Gastrocnemius medialis (tissue), 4 donors: ENCODE results near the gene GULP1. TPM values are rescaled to one million over a fixed set of nuclear protein-coding genes. Genes with fewer than 3 reads are reported as not detected.

ENCODE experiments used
- ATAC-seq, 2 donors: fragments of 150-250 bp; one replicate each; pipeline ENCODE4 v1.9.1; 2016
- DNase-seq, 2 donors: peaks; one replicate each; pipeline ENCODE4 v3.0.0-alpha.2; 2019
- H3K27ac ChIP-seq, 4 donors: fragments of 200-600 bp; sonication (generic); 1 replicate in 1 of 4; 2 replicates in 3 of 4; pipeline ENCODE4 v1.5.1; 2016 to 2018; ENCODE audit warnings: mild to moderate bottlenecking in 2 of 4, moderate library complexity in 1 of 4
- H3K27me3 ChIP-seq, 3 donors: fragments of 200-600 bp; sonication (generic) in 2 of 3; 1 replicate in 1 of 3; 2 replicates in 2 of 3; pipeline versions ENCODE4 v1.5.1 to v1.6.0; 2016 to 2019; ENCODE audit warnings: mild to moderate bottlenecking in 1 of 3, moderate library complexity in 1 of 3
- H3K36me3 ChIP-seq, 2 donors: fragments of 200-600 bp; sonication (generic) in 1 of 2; one replicate each; pipeline ENCODE4 v1.5.1; 2017 to 2018
- H3K4me1 ChIP-seq, 2 donors: fragments of 200-600 bp; sonication (generic) in 1 of 2; one replicate each; pipeline ENCODE4 v1.5.1; 2016 to 2017; ENCODE audit warnings: mild to moderate bottlenecking in 2 of 2
- H3K4me3 ChIP-seq, 4 donors: fragments of 200-600 bp; sonication (generic) in 3 of 4; 1 replicate in 1 of 4; 2 replicates in 3 of 4; pipeline ENCODE4 v1.5.1; 2016 to 2019; ENCODE audit warnings: mild to moderate bottlenecking in 2 of 4
- H3K9me3 ChIP-seq, 3 donors: fragments of 200-600 bp; sonication (generic) in 2 of 3; 1 replicate in 1 of 3; 2 replicates in 2 of 3; pipeline ENCODE4 v1.5.1; 2016 to 2019
- CTCF ChIP-seq, 5 experiments: fragments of 450-650 bp in 3 of 5; fragments of 200-600 bp in 2 of 5; sonication (generic) in 2 of 5; IDR thresholded peaks in 4 of 5; conservative IDR thresholded peaks in 1 of 5; 1 replicate in 4 of 5; 2 replicates in 1 of 5; pipeline ENCODE4 v1.5.1; 2016 to 2019; ENCODE audit warnings: antibody characterized with exemption in 5 of 5, mild to moderate bottlenecking in 3 of 5, moderate library complexity in 3 of 5
- POLR2A ChIP-seq, 2 donors: fragments of 450-650 bp; IDR thresholded peaks; one replicate each; pipeline ENCODE4 v1.6.1; 2017; ENCODE audit warnings: antibody characterized with exemption in 2 of 2, mild to moderate bottlenecking in 2 of 2, moderate library complexity in 2 of 2
- in situ Hi-C, 4 donors: fragments of 200-750 bp; cut with MboI; loops; one replicate each; pipeline versions ENCODE4 v1.15.0 to v1.8.0; 2017; ENCODE audit warnings: low sequenced_read_pairs in 4 of 4
- intact Hi-C: fragments of 100-400 bp; cut with DNase I; formaldehyde crosslinking; loops from one replicate; pipeline ENCODE4 v1.15.1; 2023; ENCODE audit warnings: low total_unique reads
- total RNA-seq, 4 donors: library from RNA; depleted of rRNA; stranded (reverse); fragments of >200 nt; gene quantifications; one replicate each; pipeline versions ENCODE4 v1.1.0 to v1.2.3, GENCODE V29; 2016

GULP1 gene
- total RNA-seq, 4 donors from 2014 or later, result 7.3 to 16.4 (median 12.1) TPM

- DNase-seq (no peak), ATAC-seq (no peak)
- in situ Hi-C loops, result no loop called here
- H3K9me3 ChIP-seq, result no peaks in the 10 kb centered on the region
- H3K36me3 ChIP-seq, result no peaks in the 10 kb centered on the region
- no peak for TF ChIP-seq POLR2A (IDR thresholded peaks at IDR 0.05)
- no peak for TF ChIP-seq CTCF (IDR thresholded peaks at IDR 0.05 in 4 of 5, conservative IDR thresholded peaks at IDR 0.05 in 1 of 5)
- intact Hi-C loops, result no loop called here
- H3K27ac ChIP-seq, result no peak overlapping the region
- peaks cover 3 to 5% of the 10 kb centered on the region in 2 donors for H3K4me1 ChIP-seq
- no peak overlapping the region for H3K4me3 ChIP-seq
- no peaks in the 10 kb centered on the region for H3K27me3 ChIP-seq
Measured at GRCh38 chr2:188303363-188304031, 11.8 kb downstream of the GULP1 start.

DNA sequence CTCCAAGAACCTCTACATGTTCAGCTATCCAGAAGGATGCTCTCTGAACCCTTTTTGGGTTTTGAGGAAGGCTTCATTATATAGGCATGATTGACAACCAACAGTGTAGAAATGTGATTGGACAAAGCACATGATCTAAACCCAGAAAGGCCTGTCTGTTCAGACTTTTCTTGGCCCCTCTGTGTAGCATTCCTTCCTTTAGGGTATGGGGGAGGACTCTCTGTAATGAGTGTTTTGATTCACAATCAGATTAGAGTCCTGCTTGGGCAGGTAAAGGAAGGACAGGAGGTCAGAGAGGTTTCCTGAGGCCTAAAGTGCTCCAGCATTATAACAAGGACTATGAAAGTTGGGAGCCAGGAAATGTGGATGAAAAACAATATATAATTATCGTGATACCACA, 13.6 kb downstream of the GULP1 start:
- ATAC-seq (no peak), DNase-seq (no peak)
- intact Hi-C loops (no loop called here), in situ Hi-C loops (no loop called here)
- Histone ChIP-seq H3K36me3 (no peaks in the 10 kb centered on the region), H3K4me3 (no peak overlapping the region), H3K27ac (no peak overlapping the region), H3K9me3 (no peaks in the 10 kb centered on the region), H3K4me1 (peaks cover 3 to 5% of the 10 kb centered on the region in 2 donors), H3K27me3 (no peaks in the 10 kb centered on the region)
- no peak for TF ChIP-seq CTCF (IDR thresholded peaks at IDR 0.05 in 4 of 5, conservative IDR thresholded peaks at IDR 0.05 in 1 of 5)
- TF ChIP-seq POLR2A (IDR thresholded peaks at IDR 0.05), result no peak

DNA sequence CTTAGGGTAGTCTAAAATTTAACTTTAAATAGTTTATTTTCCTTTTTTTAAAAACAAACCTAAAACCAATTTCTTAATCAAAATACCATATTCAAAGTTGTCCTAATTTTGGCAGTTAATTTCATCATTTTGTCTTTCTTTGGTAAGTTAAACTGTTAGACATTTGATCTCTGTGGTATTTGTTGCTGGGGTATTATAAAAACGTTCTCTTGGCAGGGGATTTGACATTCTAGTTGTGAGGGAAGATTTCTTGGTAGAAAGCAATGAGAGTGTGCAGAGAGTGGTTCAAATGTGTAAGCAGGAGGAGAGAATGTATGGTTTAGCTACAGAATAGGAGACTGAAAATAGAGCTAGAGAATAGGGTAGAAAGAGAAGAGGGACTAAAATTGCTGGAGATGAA, 14.6 kb downstream of the GULP1 start:
- Histone ChIP-seq H3K36me3 (no peaks in the 10 kb centered on the region), H3K4me3 (no peak overlapping the region), H3K4me1 (peaks cover 3 to 5% of the 10 kb centered on the region in 2 donors), H3K27ac (no peak overlapping the region), H3K27me3 (no peaks in the 10 kb centered on the region), H3K9me3 (no peaks in the 10 kb centered on the region)
- in situ Hi-C loops (no loop called here), intact Hi-C loops (no loop called here)
- no peak for TF ChIP-seq CTCF (IDR thresholded peaks at IDR 0.05 in 4 of 5, conservative IDR thresholded peaks at IDR 0.05 in 1 of 5)
- TF ChIP-seq POLR2A (IDR thresholded peaks at IDR 0.05), result no peak
- DNase-seq (no peak), ATAC-seq (no peak)

DNA sequence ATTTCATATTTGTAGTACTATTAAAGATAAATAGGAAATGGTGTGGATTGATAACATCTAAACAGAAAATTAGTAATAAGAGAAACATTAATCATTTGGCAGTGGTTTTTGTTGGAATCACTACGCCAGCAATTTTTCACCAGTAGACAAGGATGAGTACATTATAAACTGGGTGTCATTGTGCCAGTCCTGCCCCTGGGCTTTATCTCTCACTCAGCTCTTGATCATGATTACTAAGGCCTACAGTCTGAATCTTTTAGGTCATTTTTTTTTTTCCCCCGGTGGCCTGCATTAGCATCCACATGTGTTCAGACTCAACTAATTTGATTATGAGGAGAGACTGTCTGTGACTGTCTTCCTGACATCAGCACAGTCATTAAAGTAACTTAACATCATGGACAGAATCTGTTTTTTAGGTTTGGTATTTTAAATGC, 16.2 kb downstream of the GULP1 start:
- H3K27ac ChIP-seq, result no peak overlapping the region
- no peak for TF ChIP-seq CTCF (IDR thresholded peaks at IDR 0.05 in 4 of 5, conservative IDR thresholded peaks at IDR 0.05 in 1 of 5)
- no peak for TF ChIP-seq POLR2A (IDR thresholded peaks at IDR 0.05)
- H3K9me3 ChIP-seq, result no peaks in the 10 kb centered on the region
- DNase-seq (no peak), ATAC-seq (no peak)
- in situ Hi-C loops, result no loop called here
- H3K4me3 ChIP-seq, result no peak overlapping the region
- no peaks in the 10 kb centered on the region for H3K27me3 ChIP-seq
- no peaks in the 10 kb centered on the region for H3K36me3 ChIP-seq
- intact Hi-C loops, result no loop called here
- H3K4me1 ChIP-seq, result peaks cover 3 to 5% of the 10 kb centered on the region in 2 donors

DNA sequence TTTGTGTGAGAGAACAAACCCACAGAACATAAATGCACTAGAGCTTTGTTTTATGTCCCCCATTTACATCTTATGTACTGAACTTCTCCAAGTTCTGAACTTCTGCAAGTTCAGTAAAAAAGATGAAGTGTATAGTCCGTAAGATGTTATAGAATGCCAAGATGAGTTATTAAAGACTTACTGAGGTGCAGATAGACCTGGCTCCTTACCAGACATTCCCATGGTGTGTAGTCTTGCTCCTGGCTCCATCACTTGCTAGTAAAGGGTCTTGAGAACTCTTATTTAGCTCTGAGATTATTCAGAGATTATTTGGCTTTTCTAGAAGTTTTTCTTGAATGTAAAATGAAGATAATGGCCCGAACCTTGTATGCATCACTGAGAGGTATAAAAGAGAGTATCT, 16.8 kb downstream of the GULP1 start:
- no peak for DNase-seq
- in situ Hi-C loops (no loop called here), intact Hi-C loops (no loop called here)
- Histone ChIP-seq H3K4me1 (peaks cover 3 to 5% of the 10 kb centered on the region in 2 donors), H3K36me3 (no peaks in the 10 kb centered on the region), H3K27me3 (no peaks in the 10 kb centered on the region), H3K4me3 (no peak overlapping the region), H3K27ac (no peak overlapping the region), H3K9me3 (no peaks in the 10 kb centered on the region)
- no peak for ATAC-seq
- TF ChIP-seq CTCF (IDR thresholded peaks at IDR 0.05 in 4 of 5, conservative IDR thresholded peaks at IDR 0.05 in 1 of 5), result no peak
- TF ChIP-seq POLR2A (IDR thresholded peaks at IDR 0.05), result no peak
